Neural progenitor cell (in vitro differentiated cells): ENCODE data around the gene GADD45B.

Source experiments
- CTCF ChIP-seq: fragments of 200-600 bp; sonication (generic); IDR thresholded peaks from 2 replicates; pipeline ENCODE4 v1.5.1; 2017; ENCODE audit warnings: antibody characterized with exemption, mild to moderate bottlenecking
- EZH2 ChIP-seq: fragments of 200-600 bp; sonication (generic); IDR thresholded peaks from 2 replicates; pipeline ENCODE4 v1.6.1; 2017; ENCODE audit warnings: antibody characterized with exemption, mild to moderate bottlenecking, moderate library complexity

DNA sequence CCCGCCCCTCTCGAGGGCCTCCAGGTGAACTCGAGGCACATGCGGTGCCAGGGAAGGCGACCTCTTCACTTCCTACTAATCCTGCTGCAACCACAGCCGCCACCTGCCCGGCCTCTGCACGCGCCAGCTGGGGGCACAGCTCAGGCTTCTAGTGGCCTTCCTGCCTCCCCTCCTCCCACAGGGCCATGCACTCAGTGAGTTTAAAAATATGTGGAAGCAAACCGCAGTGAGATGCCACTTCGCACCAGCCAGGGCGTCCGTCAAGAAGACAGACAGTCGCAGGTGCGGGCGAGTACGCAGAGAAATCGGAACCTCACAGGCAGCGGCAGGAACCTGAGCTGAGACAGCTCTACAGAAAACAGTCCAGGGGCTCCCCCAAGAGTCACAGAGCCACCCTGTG is 29.5 kb upstream of the GADD45B start:
- TF ChIP-seq EZH2 (no peak), CTCF (no peak)
